Panc1 (cell line): Measurements from ENCODE around the gene CARD10. TPM values are rescaled to one million over a fixed set of nuclear protein-coding genes. Genes with fewer than 3 reads are reported as not detected.

Experiments used
- ATAC-seq: fragments of 200-7000 bp; cut with Tn5 transposase; 2 replicates; pipeline ENCODE4 v1.9.1; 2020; ENCODE audit warnings: mild to moderate bottlenecking, moderate library complexity
- BruUV-seq: library from RNA; stranded (reverse); fragments of 400-500 nt; replicated peaks from 2 replicates; lab custom pipeline; 2021; lab: Mats Ljungman, UMichigan
- CTCF ChIA-PET: fragments of 300-600 bp; sonication (Branson Sonifier 250); formaldehyde crosslinking; loops from one replicate; lab custom pipeline; 2022; ENCODE audit warnings: antibody characterized with exemption; lab: Charles Lee
- POLR2A ChIA-PET: fragments of 300-600 bp; sonication (Branson Sonifier 250); formaldehyde crosslinking; loops from one replicate; lab custom pipeline; 2022; ENCODE audit warnings: antibody characterized with exemption; lab: Charles Lee
- DNase-seq: peaks from one replicate; pipeline ENCODE4 v3.0.0-alpha.2; 2010; ENCODE audit warnings: low read depth, low spot score
- H3K27ac ChIP-seq: 2 replicates; pipeline ENCODE4 v1.5.1; 2011; ENCODE audit warnings: mild to moderate bottlenecking, low read length, inconsistent platforms
- H3K27me3 ChIP-seq: fragments of 200-500 bp; sonication (Bioruptor generic); 2 replicates; pipeline ENCODE4 v1.6.0; 2014; ENCODE audit warnings: low read length, inconsistent platforms; ENCODE audit not compliant: control insufficient read depth, insufficient read depth
- H3K36me3 ChIP-seq: fragments of 200-500 bp; sonication (Bioruptor generic); 2 replicates; pipeline ENCODE4 v1.5.1; 2014; ENCODE audit warnings: inconsistent platforms, mild to moderate bottlenecking, low read length, moderate library complexity; ENCODE audit not compliant: control insufficient read depth, insufficient read depth
- H3K4me1 ChIP-seq: 2 replicates; pipeline ENCODE4 v1.5.1; 2011; ENCODE audit warnings: inconsistent platforms, mild to moderate bottlenecking, low read length, moderate library complexity; ENCODE audit not compliant: control insufficient read depth, insufficient read depth
- H3K4me3 ChIP-seq, 2 experiments: 2 replicates each; pipeline ENCODE4 v1.5.1; 2011 to 2012; ENCODE audit warnings: low read depth in 2 of 2, low read length in 2 of 2, mild to moderate bottlenecking in 2 of 2, inconsistent platforms in 1 of 2, moderate library complexity in 1 of 2
- H3K9me3 ChIP-seq: fragments of 200-500 bp; sonication (Bioruptor generic); 2 replicates; pipeline ENCODE4 v1.5.1; 2014; ENCODE audit warnings: low read depth, mild to moderate bottlenecking, inconsistent platforms, low read length, moderate library complexity; ENCODE audit not compliant: control insufficient read depth, insufficient read depth
- POLR2AphosphoS5 ChIP-seq: IDR thresholded peaks from 2 replicates; pipeline ENCODE4 v1.6.1; 2012; ENCODE audit warnings: mild to moderate bottlenecking, low read depth, low read length, moderate library complexity
- SIN3A ChIP-seq: IDR thresholded peaks from 2 replicates; pipeline ENCODE4 v1.6.1; 2012; ENCODE audit warnings: low read depth, mild to moderate bottlenecking, low read length, moderate library complexity, borderline replicate concordance; ENCODE audit not compliant: insufficient read depth
- TCF7L2 ChIP-seq: IDR thresholded peaks from 2 replicates; pipeline ENCODE4 v1.6.1; 2011; ENCODE audit warnings: mild to moderate bottlenecking, low read depth, low read length, inconsistent platforms
- in situ Hi-C: cut with HindIII; loops from 2 replicates; pipeline ENCODE4 v1.10.0; 2016; ENCODE audit warnings: low sequenced_read_pairs, low pct_unique_long_range_greater_than_20kb
- intact Hi-C: fragments of 100-400 bp; cut with micrococcal nuclease; formaldehyde crosslinking; loops from one replicate; pipeline ENCODE4 v1.10.0; 2022; ENCODE audit not compliant: unreplicated experiment
- total RNA-seq: library from RNA; stranded (reverse); gene quantifications from one replicate; pipeline ENCODE4 v1.2.1, GENCODE V29; 2021; ENCODE audit not compliant: unreplicated experiment
- TF ChIP-seq, protein P1 (sequence below), 2 experiments: IDR thresholded peaks; 2 replicates each; pipeline ENCODE4 v1.6.1; 2011 to 2012; ENCODE audit warnings: low read depth in 2 of 2, control low read depth in 1 of 2, low read length in 1 of 2, mild to moderate bottlenecking in 1 of 2, moderate library complexity in 1 of 2; ENCODE audit not compliant: insufficient read depth in 1 of 2
- TF ChIP-seq, protein P2 (sequence below): fragments of 450-650 bp; IDR thresholded peaks from 2 replicates; pipeline ENCODE4 v1.5.1; 2017; ENCODE audit warnings: mild to moderate bottlenecking

CARD10 gene
- total RNA-seq, 1 experiment from 2014 or later: 43.1 TPM

DNA sequence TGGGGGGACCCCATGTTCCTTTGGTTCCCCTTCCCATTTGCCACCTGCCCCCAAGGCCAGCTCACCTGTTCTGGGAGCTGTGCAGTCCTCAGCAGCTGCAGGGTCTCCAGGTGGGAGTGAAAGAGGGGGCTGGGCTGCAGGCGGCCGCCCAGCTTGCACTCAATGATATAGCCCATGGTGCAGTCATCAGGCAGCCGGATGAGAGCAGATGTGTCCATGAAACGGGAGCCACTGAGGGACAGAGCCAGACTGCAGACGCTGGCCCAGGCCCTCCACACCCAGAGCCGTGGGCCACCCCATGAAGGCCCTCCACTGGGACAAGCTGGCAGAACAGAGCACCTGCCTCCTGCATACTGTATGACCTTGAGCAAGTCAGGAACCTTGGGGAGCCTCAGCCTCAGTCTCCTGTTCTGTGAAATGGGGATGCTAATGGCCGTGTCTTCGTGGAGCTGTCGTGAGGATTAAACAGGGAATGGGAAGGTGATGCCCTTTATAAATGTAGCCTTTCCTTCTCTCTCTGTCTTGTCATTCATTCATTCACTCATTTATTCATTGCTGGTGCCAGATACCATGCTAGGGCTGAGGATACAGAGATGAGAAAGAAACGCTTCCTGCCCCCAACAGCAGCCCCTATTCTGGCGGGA lies 44.6 kb downstream of the CARD10 start:
- intact Hi-C loops: no loop called here
- no peak for ATAC-seq
- H3K9me3 ChIP-seq: no peaks in the 10 kb centered on the region
- no peaks in the 10 kb centered on the region for H3K4me1 ChIP-seq
- no peaks in the 10 kb centered on the region for H3K36me3 ChIP-seq
- no peak for DNase-seq
- CTCF ChIA-PET: no interaction called here
- in situ Hi-C loops: no loop called here
- POLR2A ChIA-PET: no interaction called here
- no peak for TF ChIP-seq SIN3A
- BruUV-seq: no TSS peak
- H3K4me3 ChIP-seq: no peak overlapping the region
- no peak overlapping the region for H3K27ac ChIP-seq
- no peaks in the 10 kb centered on the region for H3K27me3 ChIP-seq

DNA sequence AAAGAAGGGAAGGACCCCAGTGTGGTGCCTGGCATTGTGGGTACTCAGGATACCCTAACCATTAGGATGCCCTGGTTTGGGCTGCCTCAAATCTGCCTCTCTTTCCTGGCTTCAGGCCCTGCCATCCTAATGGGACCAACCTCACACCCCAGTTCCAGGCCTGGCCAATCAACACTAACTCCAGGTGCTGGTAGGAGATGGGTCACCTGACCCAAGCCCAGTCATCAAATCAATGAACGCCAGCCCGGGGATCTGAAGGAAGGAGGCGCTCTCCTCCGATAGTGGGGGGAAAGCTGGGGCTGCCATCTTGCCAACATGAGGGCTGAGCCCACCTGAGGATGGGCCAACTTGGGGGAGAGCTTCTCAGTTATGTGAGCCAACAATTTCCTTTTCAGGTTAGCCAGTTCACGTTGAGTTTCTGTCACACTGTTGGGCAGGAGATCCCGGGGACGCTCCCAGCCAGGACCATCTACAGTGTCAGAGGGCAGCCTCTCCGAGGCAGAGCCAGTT lies 45.7 kb downstream of the CARD10 start:
- H3K9me3 ChIP-seq: no peaks in the 10 kb centered on the region
- TF ChIP-seq, protein P1, sequence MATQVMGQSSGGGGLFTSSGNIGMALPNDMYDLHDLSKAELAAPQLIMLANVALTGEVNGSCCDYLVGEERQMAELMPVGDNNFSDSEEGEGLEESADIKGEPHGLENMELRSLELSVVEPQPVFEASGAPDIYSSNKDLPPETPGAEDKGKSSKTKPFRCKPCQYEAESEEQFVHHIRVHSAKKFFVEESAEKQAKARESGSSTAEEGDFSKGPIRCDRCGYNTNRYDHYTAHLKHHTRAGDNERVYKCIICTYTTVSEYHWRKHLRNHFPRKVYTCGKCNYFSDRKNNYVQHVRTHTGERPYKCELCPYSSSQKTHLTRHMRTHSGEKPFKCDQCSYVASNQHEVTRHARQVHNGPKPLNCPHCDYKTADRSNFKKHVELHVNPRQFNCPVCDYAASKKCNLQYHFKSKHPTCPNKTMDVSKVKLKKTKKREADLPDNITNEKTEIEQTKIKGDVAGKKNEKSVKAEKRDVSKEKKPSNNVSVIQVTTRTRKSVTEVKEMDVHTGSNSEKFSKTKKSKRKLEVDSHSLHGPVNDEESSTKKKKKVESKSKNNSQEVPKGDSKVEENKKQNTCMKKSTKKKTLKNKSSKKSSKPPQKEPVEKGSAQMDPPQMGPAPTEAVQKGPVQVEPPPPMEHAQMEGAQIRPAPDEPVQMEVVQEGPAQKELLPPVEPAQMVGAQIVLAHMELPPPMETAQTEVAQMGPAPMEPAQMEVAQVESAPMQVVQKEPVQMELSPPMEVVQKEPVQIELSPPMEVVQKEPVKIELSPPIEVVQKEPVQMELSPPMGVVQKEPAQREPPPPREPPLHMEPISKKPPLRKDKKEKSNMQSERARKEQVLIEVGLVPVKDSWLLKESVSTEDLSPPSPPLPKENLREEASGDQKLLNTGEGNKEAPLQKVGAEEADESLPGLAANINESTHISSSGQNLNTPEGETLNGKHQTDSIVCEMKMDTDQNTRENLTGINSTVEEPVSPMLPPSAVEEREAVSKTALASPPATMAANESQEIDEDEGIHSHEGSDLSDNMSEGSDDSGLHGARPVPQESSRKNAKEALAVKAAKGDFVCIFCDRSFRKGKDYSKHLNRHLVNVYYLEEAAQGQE (IDR thresholded peaks at IDR 0.05; ENCODE audit: insufficient read depth in 1 of 2, low read depth in 2 of 2, low read length in 1 of 2): no peak
- TF ChIP-seq SIN3A: no peak
- TF ChIP-seq TCF7L2: no peak
- TF ChIP-seq POLR2AphosphoS5: no peak
- TF ChIP-seq, protein P2, sequence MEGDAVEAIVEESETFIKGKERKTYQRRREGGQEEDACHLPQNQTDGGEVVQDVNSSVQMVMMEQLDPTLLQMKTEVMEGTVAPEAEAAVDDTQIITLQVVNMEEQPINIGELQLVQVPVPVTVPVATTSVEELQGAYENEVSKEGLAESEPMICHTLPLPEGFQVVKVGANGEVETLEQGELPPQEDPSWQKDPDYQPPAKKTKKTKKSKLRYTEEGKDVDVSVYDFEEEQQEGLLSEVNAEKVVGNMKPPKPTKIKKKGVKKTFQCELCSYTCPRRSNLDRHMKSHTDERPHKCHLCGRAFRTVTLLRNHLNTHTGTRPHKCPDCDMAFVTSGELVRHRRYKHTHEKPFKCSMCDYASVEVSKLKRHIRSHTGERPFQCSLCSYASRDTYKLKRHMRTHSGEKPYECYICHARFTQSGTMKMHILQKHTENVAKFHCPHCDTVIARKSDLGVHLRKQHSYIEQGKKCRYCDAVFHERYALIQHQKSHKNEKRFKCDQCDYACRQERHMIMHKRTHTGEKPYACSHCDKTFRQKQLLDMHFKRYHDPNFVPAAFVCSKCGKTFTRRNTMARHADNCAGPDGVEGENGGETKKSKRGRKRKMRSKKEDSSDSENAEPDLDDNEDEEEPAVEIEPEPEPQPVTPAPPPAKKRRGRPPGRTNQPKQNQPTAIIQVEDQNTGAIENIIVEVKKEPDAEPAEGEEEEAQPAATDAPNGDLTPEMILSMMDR: no peak
- ATAC-seq (no peak), DNase-seq (no peak)
- H3K27me3 ChIP-seq: no peaks in the 10 kb centered on the region
- no peaks in the 10 kb centered on the region for H3K4me1 ChIP-seq
- ChIA-PET POLR2A (no interaction called here), CTCF (no interaction called here)
- in situ Hi-C loops (no loop called here), intact Hi-C loops (no loop called here)
- H3K36me3 ChIP-seq: no peaks in the 10 kb centered on the region
- no peak overlapping the region for H3K4me3 ChIP-seq
- BruUV-seq: no TSS peak
- no peak overlapping the region for H3K27ac ChIP-seq

DNA sequence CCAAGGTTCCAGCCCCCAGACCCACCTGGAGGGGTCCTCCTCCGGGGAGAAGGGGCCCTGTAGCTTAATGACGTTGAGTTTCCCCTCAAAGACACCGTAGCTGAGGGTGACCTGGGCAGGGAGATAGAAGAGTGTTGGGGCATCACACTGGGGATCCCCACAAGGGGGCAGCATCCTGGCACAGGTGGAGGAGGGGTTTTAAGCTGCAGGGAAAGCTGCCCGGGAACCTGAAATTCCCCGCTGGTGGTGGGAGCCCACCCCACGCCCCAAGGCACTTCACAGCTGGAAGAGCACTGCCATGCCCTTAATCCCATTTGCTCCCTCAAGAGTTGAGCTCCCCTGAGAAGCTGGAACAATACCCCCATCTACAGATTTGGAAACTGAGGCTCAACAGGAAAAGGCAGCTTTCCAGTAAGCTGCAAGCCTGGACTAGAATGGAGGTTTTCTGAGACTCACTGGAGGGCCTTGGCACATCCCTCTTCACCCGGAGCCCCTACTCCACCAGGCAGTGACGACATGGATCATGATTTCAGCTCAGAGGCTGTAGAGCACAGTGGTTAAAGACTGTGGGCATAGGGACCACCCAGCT lies 46.7 kb downstream of the CARD10 start:
- ATAC-seq: peak; percentile 61; the same call in 1 of the 2 replicates
- DNase-seq: no peak
- in situ Hi-C loops (no loop called here), intact Hi-C loops (no loop called here)
- Histone ChIP-seq H3K27ac (no peak overlapping the region), H3K36me3 (no peaks in the 10 kb centered on the region), H3K27me3 (no peaks in the 10 kb centered on the region), H3K4me3 (no peak overlapping the region), H3K9me3 (no peaks in the 10 kb centered on the region), H3K4me1 (no peaks in the 10 kb centered on the region)
- ChIA-PET CTCF (interaction anchor here (0.7 to 1.3 kb wide), 4 partner anchors 9 to 27 kb away, joined by 3 to 5 read pairs (median 4); partner anchors contain the start of gene MFNG), POLR2A (no interaction called here)
- TF ChIP-seq TCF7L2 (no peak), SIN3A (no peak)
- TF ChIP-seq, protein P1 (IDR thresholded peaks at IDR 0.05; ENCODE audit: insufficient read depth in 1 of 2, low read depth in 2 of 2, low read length in 1 of 2): no peak
- TF ChIP-seq, protein P2: peak; percentile 79; the same call in 1 of the 2 replicates
- BruUV-seq: no TSS peak
